GM18502 (cell line): ENCODE data around the gene P3H3.
"Not testable (repeated sequence)": the region's sequence is repeated elsewhere in the genome, so short reads cannot be mapped to it uniquely, and the experiment has no call there.

Source experiments
- ATAC-seq: cut with Tn5 transposase; IDR thresholded peaks from one replicate; pipeline ENCODE4 v1.9.1; 2021; ENCODE audit warnings: mild to moderate bottlenecking; ENCODE audit not compliant: unreplicated experiment, poor library complexity

P3H3 gene

GRCh38 chr12:6884539-6884938 lies 56.3 kb downstream of the P3H3 start:
- ATAC-seq = no peak

GRCh38 chr12:6886206-6886999 lies 58.2 kb downstream of the P3H3 start:
- not testable (repeated sequence) for ATAC-seq

- ATAC-seq = no peak
Measured at GRCh38 chr12:6887460-6887859, 59.3 kb downstream of the P3H3 start.

- ATAC-seq = no peak
Measured at GRCh38 chr12:6888360-6888759, 60.2 kb downstream of the P3H3 start.

- ATAC-seq = not testable (repeated sequence)
Measured at GRCh38 chr12:6888794-6889193, 60.6 kb downstream of the P3H3 start.
